Heart left ventricle (tissue), 13 donors: ENCODE measurements around the gene PRDM16.

Experiments
- POLR2A ChIP-seq, 2 donors: fragments of 450-650 bp; IDR thresholded peaks; one replicate each; pipeline ENCODE4 v1.6.1; 2017; ENCODE audit warnings: antibody characterized with exemption in 2 of 2, mild to moderate bottlenecking in 2 of 2, moderate library complexity in 2 of 2
- TF ChIP-seq, protein P1 (sequence below), 12 donors: fragments of 200-600 bp; sonication (generic) in 4 of 12; IDR thresholded peaks; one replicate each; pipeline versions ENCODE4 v1.5.0 to v1.8.0; 2018 to 2022; ENCODE audit warnings: antibody characterized with exemption in 12 of 12, mild to moderate bottlenecking in 5 of 12
- donor health status: ischemic (EF 13 %, LVEDD 7.1; RV severe dilation, severe dysfunction).
- donor health status: DM: no; HTN: yes; CAD: no.
- donor health status: DM: no; HTN: no; CAD: no.
- donor health status: ischemic (EF 25% LVEDD 6.9; RV normal size, moderate dysfunction).
- donor health status: ischemic (EF 25% LVEDD 5.7; RV mildly dilated, moderate dysfunction).
- donor health status: ischemic (EF 35%, LVEDD 5.7; RV mildly dilated, moderate dysfunction).
- donor health status: nonischemic (EF 11% LVEDD 7.7; RV severe dilation, severe dysfunction).
- donor health status: DM: yes; HTN: yes; CAD: no.
- donor health status: PGD.
- donor health status: ischemic (EF 29% LVEDD 5.4; RV normal size, mild dysfunction).
- donor health status: nonischemic (EF 23%, LVEDD 6.1; RV moderate dilation, normal function).

DNA sequence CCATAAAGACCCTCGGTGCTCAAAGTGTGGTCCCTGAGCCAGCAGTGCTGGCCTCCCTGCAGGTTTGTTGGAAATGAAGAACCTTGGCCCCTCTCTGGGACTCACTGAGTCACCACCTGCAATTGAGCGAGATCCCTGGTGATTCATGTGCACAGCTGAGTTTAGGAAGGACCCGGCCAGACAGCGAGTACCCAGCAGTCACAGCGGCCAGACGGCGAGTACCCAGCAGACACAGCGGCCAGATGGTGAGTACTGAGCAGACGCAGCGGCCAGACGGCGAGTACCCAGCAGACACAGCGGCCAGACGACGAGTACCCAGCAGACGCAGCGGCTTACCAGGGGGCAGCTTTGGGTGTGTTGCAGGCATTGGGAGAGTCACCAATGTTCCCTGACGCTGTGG is 123.8 kb downstream of the PRDM16 start:
- TF ChIP-seq, protein P1, sequence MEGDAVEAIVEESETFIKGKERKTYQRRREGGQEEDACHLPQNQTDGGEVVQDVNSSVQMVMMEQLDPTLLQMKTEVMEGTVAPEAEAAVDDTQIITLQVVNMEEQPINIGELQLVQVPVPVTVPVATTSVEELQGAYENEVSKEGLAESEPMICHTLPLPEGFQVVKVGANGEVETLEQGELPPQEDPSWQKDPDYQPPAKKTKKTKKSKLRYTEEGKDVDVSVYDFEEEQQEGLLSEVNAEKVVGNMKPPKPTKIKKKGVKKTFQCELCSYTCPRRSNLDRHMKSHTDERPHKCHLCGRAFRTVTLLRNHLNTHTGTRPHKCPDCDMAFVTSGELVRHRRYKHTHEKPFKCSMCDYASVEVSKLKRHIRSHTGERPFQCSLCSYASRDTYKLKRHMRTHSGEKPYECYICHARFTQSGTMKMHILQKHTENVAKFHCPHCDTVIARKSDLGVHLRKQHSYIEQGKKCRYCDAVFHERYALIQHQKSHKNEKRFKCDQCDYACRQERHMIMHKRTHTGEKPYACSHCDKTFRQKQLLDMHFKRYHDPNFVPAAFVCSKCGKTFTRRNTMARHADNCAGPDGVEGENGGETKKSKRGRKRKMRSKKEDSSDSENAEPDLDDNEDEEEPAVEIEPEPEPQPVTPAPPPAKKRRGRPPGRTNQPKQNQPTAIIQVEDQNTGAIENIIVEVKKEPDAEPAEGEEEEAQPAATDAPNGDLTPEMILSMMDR (IDR thresholded peaks at IDR 0.05): no peak
- TF ChIP-seq POLR2A (IDR thresholded peaks at IDR 0.05): no peak
